ENCODE results near the gene FBN1.

FBN1 gene

GRCh38 chr15:48578965-48579364, 66.5 kb downstream of the FBN1 start:
- DNase-seq, result no peak

GRCh38 chr15:48577469-48577868, 68.0 kb downstream of the FBN1 start:
- DNase-seq, result no peak

- no peak for DNase-seq
These were observed 71.3 kb downstream of the FBN1 start for GRCh38 chr15:48574187-48574586.

GRCh38 chr15:48573780-48574179, 71.7 kb downstream of the FBN1 start:
- no peak for DNase-seq

DNA sequence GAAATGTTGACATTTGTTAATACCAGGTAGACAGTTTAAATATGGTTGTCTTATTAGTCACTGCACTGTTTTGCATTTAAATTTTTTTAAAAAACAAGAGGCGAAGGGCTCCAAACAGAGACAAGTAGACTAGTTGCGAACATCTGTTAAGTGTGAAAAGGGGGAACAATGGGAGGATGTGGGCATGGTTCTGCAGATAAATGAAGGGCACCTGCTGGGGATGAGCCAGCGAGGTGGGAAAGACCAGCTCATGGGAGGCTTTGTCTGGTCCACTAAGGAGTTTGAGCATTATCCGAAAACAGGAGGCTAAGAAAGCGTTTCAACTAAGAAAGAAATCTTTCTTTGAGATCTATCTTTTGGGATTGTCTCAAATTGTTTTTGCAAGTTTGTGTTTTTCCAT, 72.7 kb downstream of the FBN1 start:
- no peak for DNase-seq

DNA sequence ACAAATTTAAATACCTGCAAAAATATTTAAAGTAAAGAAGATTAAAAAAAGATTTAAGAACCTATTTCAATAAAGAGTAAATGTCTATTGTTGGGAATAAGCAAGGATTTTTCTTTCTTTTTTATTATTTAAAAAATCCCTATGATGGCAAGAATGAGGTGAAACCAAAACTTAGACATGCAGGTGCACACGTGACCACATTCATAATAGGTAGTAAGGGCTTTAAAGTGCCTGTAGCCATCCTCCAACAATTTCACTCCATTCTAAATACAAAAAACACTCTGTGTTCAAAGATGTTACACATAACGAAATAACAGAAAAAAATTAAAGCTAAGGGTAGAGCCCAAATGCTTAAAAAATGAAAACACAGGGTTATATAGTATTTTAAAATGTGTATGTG, 74.0 kb downstream of the FBN1 start:
- no peak for DNase-seq

- no peak for DNase-seq
These were observed 74.7 kb downstream of the FBN1 start for GRCh38 chr15:48570822-48571221.

GRCh38 chr15:48569591-48570302, 75.8 kb downstream of the FBN1 start:
- no peak for DNase-seq

- no peak for DNase-seq
These were observed 78.8 kb downstream of the FBN1 start for GRCh38 chr15:48566668-48567067.

GRCh38 chr15:48565560-48566482, 79.7 kb downstream of the FBN1 start:
- no peak for DNase-seq

DNA sequence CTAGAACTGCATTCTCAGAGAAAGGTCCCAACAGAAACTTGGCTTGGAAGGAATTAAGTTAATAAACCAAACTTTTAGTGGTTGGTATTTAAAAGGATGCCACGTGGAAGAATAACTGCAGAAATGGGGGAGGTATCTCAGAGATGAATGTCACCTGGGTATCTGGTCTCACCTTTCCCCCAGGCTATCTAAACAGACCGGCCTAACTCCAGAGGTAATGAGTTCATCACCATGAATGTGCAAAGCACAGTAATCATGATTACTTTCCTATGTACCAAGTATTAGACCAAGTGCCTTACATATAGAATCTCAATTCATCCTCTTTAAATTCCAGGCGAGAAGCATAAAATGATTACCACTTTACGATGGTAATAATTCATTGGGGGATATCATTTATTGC, 80.8 kb downstream of the FBN1 start:
- no peak for DNase-seq

- DNase-seq, result no peak
These were observed 81.6 kb downstream of the FBN1 start for GRCh38 chr15:48563934-48564333.

DNA sequence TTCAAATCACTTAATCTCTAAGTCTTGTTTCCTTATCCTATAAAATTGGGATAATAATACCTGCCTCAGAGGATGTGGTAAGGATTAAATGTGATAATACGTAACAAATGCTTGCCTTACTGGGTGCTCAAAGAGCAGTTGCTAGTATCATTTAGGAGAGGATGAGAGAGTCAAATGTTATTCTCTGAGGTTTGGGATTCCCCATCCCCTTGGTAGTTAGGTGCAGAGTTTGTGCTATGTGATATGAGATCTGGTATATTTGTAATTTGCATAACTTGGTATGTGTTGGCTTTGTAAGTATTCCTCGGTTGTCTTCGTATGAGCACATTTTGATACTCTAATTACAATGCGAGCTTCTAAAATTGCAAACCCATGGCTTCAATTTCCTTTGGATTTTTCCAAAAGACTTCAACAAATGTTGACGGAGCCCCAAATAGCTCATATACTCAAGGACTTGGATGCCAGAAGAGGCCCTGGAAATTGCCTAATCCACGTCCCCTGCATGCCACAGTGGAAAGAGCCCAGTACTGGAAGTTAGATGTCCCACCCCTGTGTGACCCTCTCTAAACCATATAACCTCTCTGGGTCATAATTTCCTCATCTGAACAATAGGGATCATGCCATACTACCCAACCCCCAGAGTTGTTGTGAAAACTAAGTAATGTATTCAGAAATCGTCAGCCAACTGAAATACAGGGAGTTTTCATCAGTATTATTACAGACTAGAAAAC, 85.0 kb downstream of the FBN1 start:
- no peak for DNase-seq

GRCh38 chr15:48559285-48559684, 86.2 kb downstream of the FBN1 start:
- DNase-seq, result no peak

DNA sequence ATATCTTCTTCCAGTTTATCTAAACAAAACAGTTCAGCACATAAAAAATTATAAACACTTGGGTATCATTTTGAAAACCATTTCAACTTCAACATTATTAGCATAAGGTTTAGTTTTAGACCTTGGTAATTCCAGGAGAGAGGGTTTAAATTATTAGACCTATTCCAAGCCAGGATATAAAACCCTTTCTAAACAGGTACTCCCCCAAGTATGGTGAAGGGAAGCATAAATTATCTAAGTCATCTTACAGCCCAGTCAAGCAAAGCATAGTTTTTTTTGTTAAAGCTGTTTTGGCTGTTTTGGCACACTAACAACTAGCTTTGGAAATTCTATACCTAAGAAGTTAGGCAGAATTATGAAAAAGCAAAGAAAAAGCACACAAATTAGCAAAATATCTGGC, 87.3 kb downstream of the FBN1 start:
- no peak for DNase-seq

GRCh38 chr15:48557335-48557734, 88.2 kb downstream of the FBN1 start:
- no peak for DNase-seq

DNA sequence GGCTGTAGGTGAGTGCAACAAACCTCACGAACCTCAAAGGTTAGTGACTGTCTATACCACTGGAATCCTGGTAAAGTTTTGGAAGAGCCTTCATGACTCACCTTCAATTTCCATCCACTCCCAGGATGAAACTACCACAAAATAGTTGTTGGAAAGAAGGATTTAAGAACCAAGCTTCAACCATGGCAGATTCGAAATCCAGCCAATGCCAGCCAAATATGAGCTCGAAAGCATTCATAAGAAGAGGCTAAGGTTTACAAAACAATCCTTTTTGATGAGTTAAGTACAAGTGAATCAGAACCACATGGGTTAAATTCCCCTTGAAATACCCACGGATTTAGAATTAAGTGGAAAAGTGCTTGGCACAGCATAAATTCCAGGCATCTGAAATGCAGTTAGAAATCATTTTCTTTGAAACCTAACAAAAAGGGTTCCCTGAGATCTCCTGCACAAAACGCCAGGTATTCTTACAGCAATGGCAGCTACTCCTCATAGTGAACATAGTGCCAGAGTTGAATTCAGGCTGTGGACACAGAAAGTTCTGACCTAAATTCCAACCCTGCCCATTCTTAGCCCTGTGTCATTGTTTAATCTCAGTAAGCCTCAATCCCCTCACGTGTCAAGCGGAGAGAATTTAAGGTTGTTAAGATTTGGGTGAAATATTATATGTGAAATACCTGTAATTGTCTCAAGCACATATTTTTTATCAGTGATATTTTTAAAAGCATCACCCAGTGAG, 89.2 kb downstream of the FBN1 start:
- no peak for DNase-seq

DNA sequence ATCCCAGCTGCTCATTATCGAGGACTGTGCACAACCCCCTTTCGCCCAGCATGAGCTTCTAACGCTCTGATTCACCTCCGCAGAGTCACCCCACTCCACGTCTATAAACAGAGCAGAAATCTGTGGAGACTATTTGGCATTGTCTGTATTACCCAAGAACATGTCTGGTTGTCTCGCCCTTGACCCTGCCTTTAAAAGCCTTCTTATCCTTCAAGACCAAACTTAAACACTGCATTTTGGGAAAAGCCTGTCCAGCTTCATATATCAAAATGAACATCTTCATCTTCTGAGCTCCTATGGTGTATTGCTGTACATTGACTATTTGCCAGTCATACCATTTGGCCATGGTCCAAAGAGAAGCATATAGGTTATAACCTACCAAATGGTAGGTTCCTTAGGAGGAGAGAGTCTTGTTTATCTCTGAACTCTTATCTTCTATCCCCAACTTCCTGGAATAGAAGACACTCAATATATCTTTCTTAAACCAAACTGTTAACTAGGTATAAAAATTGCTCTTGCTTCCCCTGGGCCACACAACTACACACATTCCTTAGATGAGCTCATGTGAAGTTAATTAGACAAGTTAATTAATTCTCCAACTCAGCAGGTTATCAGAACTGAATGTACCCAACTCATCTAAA, 90.1 kb downstream of the FBN1 start:
- no peak for DNase-seq

GRCh38 chr15:48554112-48554511, 91.4 kb downstream of the FBN1 start:
- no peak for DNase-seq

GRCh38 chr15:48553559-48553958, 92.0 kb downstream of the FBN1 start:
- DNase-seq, result no peak

DNA sequence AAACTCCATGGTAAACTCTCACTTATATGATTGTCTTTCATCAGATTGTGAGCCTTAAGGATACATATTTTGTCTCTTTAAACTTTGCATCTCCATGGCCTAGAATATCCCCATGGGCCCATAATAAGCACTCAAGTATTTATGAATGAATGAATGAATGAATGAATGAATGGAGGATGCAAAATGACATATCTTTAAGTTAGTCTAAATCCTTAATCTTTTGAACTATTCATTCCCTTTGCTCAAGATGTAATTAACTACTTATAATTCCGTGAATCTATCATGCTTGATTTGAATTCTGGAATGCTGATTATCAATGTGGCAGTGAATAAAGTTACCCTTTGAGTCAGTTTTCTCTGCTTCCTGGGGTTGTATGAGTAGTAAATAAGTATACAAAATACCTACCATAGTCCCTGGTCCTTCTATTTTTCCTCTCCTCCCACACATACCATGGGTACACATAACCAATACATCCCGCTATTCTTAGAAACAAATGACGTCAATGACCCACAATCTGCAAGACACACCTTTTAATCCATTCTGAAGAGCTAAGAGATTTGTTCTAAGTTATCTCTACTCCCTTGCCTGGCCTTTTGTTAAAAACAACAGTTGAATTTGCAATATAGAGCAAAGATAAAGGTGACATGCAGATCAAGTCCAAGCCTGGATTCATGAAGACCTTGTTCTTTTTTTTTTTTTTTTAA, 94.5 kb downstream of the FBN1 start:
- DNase-seq, result no peak

GRCh38 chr15:48548455-48548854, 97.1 kb downstream of the FBN1 start:
- no peak for DNase-seq

Data from effector CD4-positive, alpha-beta T cell (primary cell).